ENCODE data around the gene GNAQ. TPM values are rescaled to one million over a fixed set of nuclear protein-coding genes. Genes with fewer than 3 reads are reported as not detected.

GNAQ gene
- total and polyA plus RNA-seq, 2 experiments from 2014 or later = 21.1 to 32.8 TPM

GRCh38 chr9:77974434-77974833, 57.2 kb downstream of the GNAQ start:
- H3K4me1 ChIP-seq (ENCODE audit: low read depth) = peaks cover 16% of the 10 kb centered on the region
- H3K4me3 ChIP-seq = no peak overlapping the region
- no peaks in the 10 kb centered on the region for H3K27me3 ChIP-seq
- no peak for TF ChIP-seq CTCF (IDR thresholded peaks at IDR 0.05; ENCODE audit: low read depth, low read length)
- H3K27ac ChIP-seq = no peak overlapping the region
- H3K9me3 ChIP-seq (ENCODE audit: low read depth) = no peaks in the 10 kb centered on the region
- no peak for DNase-seq (ENCODE audit: low read depth in 1 of 2, low spot score in 1 of 2)
- H3K36me3 ChIP-seq = no peaks in the 10 kb centered on the region

DNA sequence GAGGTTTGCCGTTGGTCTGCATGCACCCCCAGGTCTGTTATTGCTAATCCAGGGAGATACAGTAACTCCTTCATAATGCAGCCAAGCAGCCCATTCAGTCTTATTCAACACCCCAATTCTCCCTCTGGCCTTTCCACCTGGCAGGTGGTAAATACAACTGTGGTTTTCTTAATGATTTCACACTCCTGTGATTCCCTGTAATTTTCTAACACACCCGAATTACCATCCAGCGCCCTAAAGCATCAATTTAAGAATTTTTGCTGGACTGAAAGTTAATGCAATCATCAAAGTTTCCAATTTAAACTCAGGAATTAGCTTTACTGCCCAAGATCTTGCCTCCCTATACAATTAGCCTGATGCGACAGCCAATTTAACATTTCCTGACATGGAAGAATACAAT, 62.5 kb downstream of the GNAQ start:
- Histone ChIP-seq H3K27ac (no peak overlapping the region), H3K27me3 (no peaks in the 10 kb centered on the region), H3K4me1 (ENCODE audit: low read depth) (no peaks in the 10 kb centered on the region), H3K9me3 (ENCODE audit: low read depth) (no peaks in the 10 kb centered on the region), H3K36me3 (no peaks in the 10 kb centered on the region), H3K4me3 (no peak overlapping the region)
- no peak for DNase-seq (ENCODE audit: low read depth in 1 of 2, low spot score in 1 of 2)
- no peak for TF ChIP-seq CTCF (IDR thresholded peaks at IDR 0.05; ENCODE audit: low read depth, low read length)

DNA sequence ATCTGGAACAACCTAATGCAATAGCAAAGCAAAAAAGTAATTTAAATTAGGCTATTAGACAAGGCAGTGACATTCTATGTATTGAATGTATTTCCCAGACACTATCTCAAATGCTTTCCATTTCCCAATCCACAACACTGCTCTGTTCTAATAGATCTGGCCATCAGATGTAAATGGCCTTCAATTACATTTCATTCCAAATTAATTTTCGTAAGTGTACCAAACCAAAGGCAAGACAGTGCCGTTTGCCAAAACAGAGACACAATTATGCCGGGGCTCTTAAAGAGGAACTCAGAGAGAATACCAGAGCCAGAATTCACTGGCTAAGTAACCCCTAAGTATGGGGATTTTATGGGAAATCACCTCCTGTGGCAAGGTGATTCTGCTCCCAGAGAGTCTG, 63.1 kb downstream of the GNAQ start:
- no peak overlapping the region for H3K27ac ChIP-seq
- DNase-seq (ENCODE audit: low read depth in 1 of 2, low spot score in 1 of 2) = no peak
- H3K27me3 ChIP-seq = no peaks in the 10 kb centered on the region
- no peaks in the 10 kb centered on the region for H3K36me3 ChIP-seq
- H3K4me1 ChIP-seq (ENCODE audit: low read depth) = no peaks in the 10 kb centered on the region
- no peaks in the 10 kb centered on the region for H3K9me3 ChIP-seq (ENCODE audit: low read depth)
- no peak overlapping the region for H3K4me3 ChIP-seq
- no peak for TF ChIP-seq CTCF (IDR thresholded peaks at IDR 0.05; ENCODE audit: low read depth, low read length)

GRCh38 chr9:77966718-77967117, 64.9 kb downstream of the GNAQ start:
- H3K4me3 ChIP-seq = no peak overlapping the region
- TF ChIP-seq CTCF (IDR thresholded peaks at IDR 0.05; ENCODE audit: low read depth, low read length) = no peak
- no peaks in the 10 kb centered on the region for H3K4me1 ChIP-seq (ENCODE audit: low read depth)
- H3K36me3 ChIP-seq = no peaks in the 10 kb centered on the region
- no peaks in the 10 kb centered on the region for H3K9me3 ChIP-seq (ENCODE audit: low read depth)
- H3K27me3 ChIP-seq = no peaks in the 10 kb centered on the region
- no peak overlapping the region for H3K27ac ChIP-seq
- DNase-seq (ENCODE audit: low read depth in 1 of 2, low spot score in 1 of 2) = no peak

- Histone ChIP-seq H3K27me3 (no peaks in the 10 kb centered on the region), H3K36me3 (no peaks in the 10 kb centered on the region), H3K27ac (no peak overlapping the region), H3K4me3 (no peak overlapping the region), H3K9me3 (ENCODE audit: low read depth) (no peaks in the 10 kb centered on the region), H3K4me1 (ENCODE audit: low read depth) (peaks cover 10% of the 10 kb centered on the region)
- no peak for DNase-seq (ENCODE audit: low read depth in 1 of 2, low spot score in 1 of 2)
- TF ChIP-seq CTCF (IDR thresholded peaks at IDR 0.05; ENCODE audit: low read depth, low read length) = no peak
Observed at GRCh38 chr9:77965445-77966123, 66.0 kb downstream of the GNAQ start.

All from cardiac muscle cell (in vitro differentiated cells and primary cell).